ENCODE results near the gene CYFIP2.

The CYFIP2 gene

GRCh38 chr5:157269165-157269671 is 3.3 kb downstream of the CYFIP2 start:
- H3K27ac ChIP-seq: peak overlapping the region; percentile 77

GRCh38 chr5:157269761-157270272 is 3.9 kb downstream of the CYFIP2 start:
- peak overlapping the region; percentile 77 for H3K27ac ChIP-seq
- no peak overlapping the region for H2AFZ ChIP-seq
- TF ChIP-seq, protein P1, sequence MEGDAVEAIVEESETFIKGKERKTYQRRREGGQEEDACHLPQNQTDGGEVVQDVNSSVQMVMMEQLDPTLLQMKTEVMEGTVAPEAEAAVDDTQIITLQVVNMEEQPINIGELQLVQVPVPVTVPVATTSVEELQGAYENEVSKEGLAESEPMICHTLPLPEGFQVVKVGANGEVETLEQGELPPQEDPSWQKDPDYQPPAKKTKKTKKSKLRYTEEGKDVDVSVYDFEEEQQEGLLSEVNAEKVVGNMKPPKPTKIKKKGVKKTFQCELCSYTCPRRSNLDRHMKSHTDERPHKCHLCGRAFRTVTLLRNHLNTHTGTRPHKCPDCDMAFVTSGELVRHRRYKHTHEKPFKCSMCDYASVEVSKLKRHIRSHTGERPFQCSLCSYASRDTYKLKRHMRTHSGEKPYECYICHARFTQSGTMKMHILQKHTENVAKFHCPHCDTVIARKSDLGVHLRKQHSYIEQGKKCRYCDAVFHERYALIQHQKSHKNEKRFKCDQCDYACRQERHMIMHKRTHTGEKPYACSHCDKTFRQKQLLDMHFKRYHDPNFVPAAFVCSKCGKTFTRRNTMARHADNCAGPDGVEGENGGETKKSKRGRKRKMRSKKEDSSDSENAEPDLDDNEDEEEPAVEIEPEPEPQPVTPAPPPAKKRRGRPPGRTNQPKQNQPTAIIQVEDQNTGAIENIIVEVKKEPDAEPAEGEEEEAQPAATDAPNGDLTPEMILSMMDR (IDR thresholded peaks at IDR 0.05): no peak
- H3K36me3 ChIP-seq (ENCODE audit: control insufficient read depth, insufficient read depth, low read length): no peaks in the 10 kb centered on the region
- peak overlapping the region; percentile 15 for H3K9ac ChIP-seq
- H3K4me3 ChIP-seq (ENCODE audit: low read depth, low read length): no peak overlapping the region
- H3K27me3 ChIP-seq (ENCODE audit: control insufficient read depth, insufficient read depth, low read length): no peaks in the 10 kb centered on the region
- H3K9me3 ChIP-seq (ENCODE audit: control insufficient read depth, low read length): no peaks in the 10 kb centered on the region
- no peak overlapping the region for H3K4me2 ChIP-seq (ENCODE audit: low read length)
- peaks cover 37% of the 10 kb centered on the region for H3K79me2 ChIP-seq
- H3K4me1 ChIP-seq: peaks cover 53% of the 10 kb centered on the region

More at GRCh38 chr5:157269165-157269671, 3.3 kb downstream of the CYFIP2 start:
- no peak overlapping the region for H3K4me3 ChIP-seq (ENCODE audit: low read depth, low read length)
- H3K36me3 ChIP-seq (ENCODE audit: control insufficient read depth, insufficient read depth, low read length): no peaks in the 10 kb centered on the region
- peaks cover 32% of the 10 kb centered on the region for H3K79me2 ChIP-seq
- peak overlapping the region; percentile 8 for H2AFZ ChIP-seq
- H3K27me3 ChIP-seq (ENCODE audit: control insufficient read depth, insufficient read depth, low read length): no peaks in the 10 kb centered on the region
- peaks cover 53% of the 10 kb centered on the region for H3K4me1 ChIP-seq
- peak overlapping the region; percentile 6 for H3K4me2 ChIP-seq (ENCODE audit: low read length)
- no peak overlapping the region for H3K9ac ChIP-seq
- TF ChIP-seq, protein P1 (IDR thresholded peaks at IDR 0.05): no peak
- H3K9me3 ChIP-seq (ENCODE audit: control insufficient read depth, low read length): no peaks in the 10 kb centered on the region

- Histone ChIP-seq H3K9me3 (ENCODE audit: control insufficient read depth, low read length) (no peaks in the 10 kb centered on the region), H3K36me3 (ENCODE audit: control insufficient read depth, insufficient read depth, low read length) (no peaks in the 10 kb centered on the region), H3K4me2 (ENCODE audit: low read length) (no peak overlapping the region), H3K27me3 (ENCODE audit: control insufficient read depth, insufficient read depth, low read length) (no peaks in the 10 kb centered on the region), H3K4me1 (peaks cover 53% of the 10 kb centered on the region), H3K27ac (peak overlapping the region; percentile 77), H2AFZ (no peak overlapping the region), H3K9ac (no peak overlapping the region), H3K79me2 (peaks cover 39% of the 10 kb centered on the region), H3K4me3 (ENCODE audit: low read depth, low read length) (no peak overlapping the region)
- TF ChIP-seq, protein P1 (IDR thresholded peaks at IDR 0.05): no peak
These were observed 4.8 kb downstream of the CYFIP2 start for GRCh38 chr5:157270771-157271170.

DNA sequence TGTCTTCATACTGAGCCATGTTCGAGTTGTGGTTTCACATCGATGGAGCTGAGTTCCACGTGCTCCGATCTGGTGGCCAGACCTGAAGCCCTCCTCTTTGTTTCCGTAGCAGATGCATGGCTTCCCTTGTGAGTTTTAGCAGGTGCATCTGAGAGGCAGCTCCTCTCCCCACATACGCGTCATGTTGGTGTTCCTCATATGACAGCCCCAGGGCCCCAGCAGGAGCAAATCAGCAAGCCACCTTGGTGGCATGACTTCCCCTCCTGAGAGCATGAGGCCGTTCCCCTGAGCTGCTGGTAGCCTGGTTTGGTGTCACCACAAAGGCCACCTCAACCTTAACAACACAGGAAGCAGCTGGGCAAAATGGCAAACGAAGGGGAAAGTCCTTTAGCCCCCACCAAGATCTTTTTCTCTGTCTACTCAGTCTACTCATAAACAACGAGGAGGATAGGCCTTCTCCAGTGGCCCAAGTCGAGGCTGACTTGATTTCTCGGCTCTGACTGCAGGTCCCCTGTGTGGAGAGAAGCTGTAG is 5.9 kb downstream of the CYFIP2 start:
- Histone ChIP-seq H3K4me1 (peaks cover 58% of the 10 kb centered on the region), H3K27ac (peak overlapping the region; percentile 77)

More for the DNA sequence above, 5.9 kb downstream of the CYFIP2 start:
- H2AFZ ChIP-seq: peak overlapping the region; percentile 5
- H3K36me3 ChIP-seq (ENCODE audit: control insufficient read depth, insufficient read depth, low read length): no peaks in the 10 kb centered on the region
- H3K27me3 ChIP-seq (ENCODE audit: control insufficient read depth, insufficient read depth, low read length): no peaks in the 10 kb centered on the region
- peaks cover 43% of the 10 kb centered on the region for H3K79me2 ChIP-seq
- no peak overlapping the region for H3K4me3 ChIP-seq (ENCODE audit: low read depth, low read length)
- H3K4me2 ChIP-seq (ENCODE audit: low read length): peak overlapping the region; percentile 4
- H3K9me3 ChIP-seq (ENCODE audit: control insufficient read depth, low read length): no peaks in the 10 kb centered on the region
- TF ChIP-seq, protein P1 (IDR thresholded peaks at IDR 0.05): no peak
- H3K9ac ChIP-seq: no peak overlapping the region
